Gastroesophageal sphincter (tissue), 4 donors: Measurements from ENCODE around the gene MRPS14. TPM values are rescaled to one million over a fixed set of nuclear protein-coding genes. Genes with fewer than 3 reads are reported as not detected.
"Not testable (repeated sequence)": the region's sequence is repeated elsewhere in the genome, so short reads cannot be mapped to it uniquely, and the experiment has no call there.

Experiments
- ATAC-seq: fragments of 150-250 bp; one replicate; pipeline ENCODE4 v1.9.1; 2016; ENCODE audit warnings: mild to moderate bottlenecking, moderate library complexity
- H3K27ac ChIP-seq, 4 donors: fragments of 200-600 bp; sonication (generic) in 3 of 4; 1 replicate in 3 of 4; 2 replicates in 1 of 4; pipeline ENCODE4 v1.5.1; 2016 to 2019
- H3K27me3 ChIP-seq: fragments of 200-600 bp; sonication (generic); one replicate; pipeline ENCODE4 v1.5.1; 2019
- H3K36me3 ChIP-seq, 2 donors: fragments of 200-600 bp; sonication (generic); one replicate each; pipeline ENCODE4 v1.5.1; 2019; ENCODE audit warnings: control low read depth in 1 of 2
- H3K4me1 ChIP-seq, 3 donors: fragments of 200-600 bp; sonication (generic); 1 replicate in 2 of 3; 2 replicates in 1 of 3; pipeline ENCODE4 v1.5.1; 2016 to 2019; ENCODE audit warnings: control low read depth in 2 of 3
- H3K4me3 ChIP-seq, 2 donors: fragments of 200-600 bp; sonication (generic); one replicate each; pipeline ENCODE4 v1.5.1; 2019; ENCODE audit warnings: mild to moderate bottlenecking in 1 of 2, moderate library complexity in 1 of 2
- H3K9me3 ChIP-seq, 3 donors: fragments of 200-600 bp; sonication (generic); one replicate each; pipeline ENCODE4 v1.5.1; 2017 to 2019; ENCODE audit warnings: control low read depth in 2 of 3
- EP300 ChIP-seq: sonication (generic); formaldehyde crosslinking; IDR thresholded peaks from one replicate; pipeline ENCODE4 v1.6.1; 2017; ENCODE audit warnings: antibody characterized with exemption, mild to moderate bottlenecking
- POLR2A ChIP-seq, 2 donors: fragments of 450-650 bp; IDR thresholded peaks; one replicate each; pipeline ENCODE4 v1.6.1; 2017; ENCODE audit warnings: antibody characterized with exemption in 2 of 2, mild to moderate bottlenecking in 2 of 2, moderate library complexity in 1 of 2
- POLR2AphosphoS5 ChIP-seq: sonication (generic); formaldehyde crosslinking; IDR thresholded peaks from one replicate; pipeline ENCODE4 v1.6.1; 2017; ENCODE audit warnings: antibody characterized with exemption
- WGBS, 2 donors: methylation state at CpG; one replicate each; pipeline ENCODE4 v1.1.5; 2018; ENCODE audit warnings: low coverage in 1 of 2; 5-methylcytosine and 5-hydroxymethylcytosine counted together
- total RNA-seq, 4 donors: library from RNA; depleted of rRNA; stranded (reverse); fragments of >200 nt; gene quantifications; one replicate each; pipeline ENCODE4 v1.1.0, GENCODE V29; 2016
- TF ChIP-seq, protein P1 (sequence below), 4 experiments: fragments of 200-600 bp in 2 of 4; fragments of 450-650 bp in 2 of 4; sonication (generic) in 1 of 4; IDR thresholded peaks; one replicate each; pipeline ENCODE4 v1.5.1; 2017 to 2019; ENCODE audit warnings: antibody characterized with exemption in 4 of 4, mild to moderate bottlenecking in 2 of 4, moderate library complexity in 2 of 4

Gene MRPS14
- total RNA-seq, 4 donors from 2014 or later = 25.7 to 36.6 (median 28.2) TPM

DNA sequence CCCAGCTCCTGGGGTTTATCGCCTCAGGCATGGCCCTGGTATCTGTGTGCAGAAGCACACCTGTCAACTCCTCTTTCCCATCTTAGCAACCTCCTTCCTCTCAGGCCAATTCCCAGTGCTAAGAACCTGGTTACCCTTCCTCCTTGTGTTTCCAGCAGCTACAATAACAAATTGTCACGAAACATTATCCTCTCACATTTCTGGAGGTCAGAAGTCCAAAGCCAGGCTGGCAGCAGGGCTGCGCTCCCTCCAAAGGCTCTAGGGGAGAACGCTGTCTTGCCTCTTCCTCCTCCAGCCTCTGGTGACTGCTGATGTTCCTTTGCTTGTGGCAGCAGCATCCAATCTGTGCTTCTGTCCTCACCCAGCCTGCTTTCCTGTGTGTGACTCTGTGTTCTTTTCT, 10.7 kb upstream of the MRPS14 start:
- ATAC-seq = no peak
- Histone ChIP-seq H3K36me3 (no peaks in the 10 kb centered on the region), H3K9me3 (no peaks in the 10 kb centered on the region), H3K27ac (no peak overlapping the region), H3K4me1 (peaks cover 0 to 5% (median 0%) of the 10 kb centered on the region in 3 donors), H3K27me3 (no peaks in the 10 kb centered on the region), H3K4me3 (no peak overlapping the region)
- WGBS, 2 donors = 73 to 100% methylated on average over 2 to 4 of the region's 4 CpGs
- TF ChIP-seq POLR2A (IDR thresholded peaks at IDR 0.05) (no peak), EP300 (no peak), POLR2AphosphoS5 (no peak)
- TF ChIP-seq, protein P1, sequence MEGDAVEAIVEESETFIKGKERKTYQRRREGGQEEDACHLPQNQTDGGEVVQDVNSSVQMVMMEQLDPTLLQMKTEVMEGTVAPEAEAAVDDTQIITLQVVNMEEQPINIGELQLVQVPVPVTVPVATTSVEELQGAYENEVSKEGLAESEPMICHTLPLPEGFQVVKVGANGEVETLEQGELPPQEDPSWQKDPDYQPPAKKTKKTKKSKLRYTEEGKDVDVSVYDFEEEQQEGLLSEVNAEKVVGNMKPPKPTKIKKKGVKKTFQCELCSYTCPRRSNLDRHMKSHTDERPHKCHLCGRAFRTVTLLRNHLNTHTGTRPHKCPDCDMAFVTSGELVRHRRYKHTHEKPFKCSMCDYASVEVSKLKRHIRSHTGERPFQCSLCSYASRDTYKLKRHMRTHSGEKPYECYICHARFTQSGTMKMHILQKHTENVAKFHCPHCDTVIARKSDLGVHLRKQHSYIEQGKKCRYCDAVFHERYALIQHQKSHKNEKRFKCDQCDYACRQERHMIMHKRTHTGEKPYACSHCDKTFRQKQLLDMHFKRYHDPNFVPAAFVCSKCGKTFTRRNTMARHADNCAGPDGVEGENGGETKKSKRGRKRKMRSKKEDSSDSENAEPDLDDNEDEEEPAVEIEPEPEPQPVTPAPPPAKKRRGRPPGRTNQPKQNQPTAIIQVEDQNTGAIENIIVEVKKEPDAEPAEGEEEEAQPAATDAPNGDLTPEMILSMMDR (IDR thresholded peaks at IDR 0.05) = no peak

DNA sequence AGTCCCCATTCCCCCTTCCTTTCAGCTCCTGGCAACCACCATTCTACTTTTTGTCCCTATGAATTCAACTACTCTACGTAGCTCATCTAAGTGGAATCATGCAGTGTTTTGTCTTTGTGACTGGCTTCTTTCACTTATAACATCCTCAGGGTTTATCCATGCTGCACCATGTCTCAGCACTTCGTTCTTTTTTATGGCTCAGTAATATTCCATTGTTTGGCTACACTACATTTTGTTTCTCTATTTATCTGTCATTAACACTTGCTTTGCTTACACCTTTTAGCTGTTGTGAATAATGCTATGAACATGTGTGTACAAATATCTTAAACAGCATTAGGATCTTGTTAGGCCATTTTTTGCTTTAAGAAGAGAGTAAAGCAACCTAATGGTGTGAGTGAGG, 1.5 kb upstream of the MRPS14 start:
- H3K4me3 ChIP-seq = no peak overlapping the region
- TF ChIP-seq EP300 = no peak
- TF ChIP-seq, protein P1 (IDR thresholded peaks at IDR 0.05) = no peak
- ATAC-seq = no peak
- H3K4me1 ChIP-seq = peaks cover 0 to 28% (median 6%) of the 10 kb centered on the region in 3 donors
- no peaks in the 10 kb centered on the region for H3K27me3 ChIP-seq
- H3K27ac ChIP-seq = no peak overlapping the region
- H3K36me3 ChIP-seq = peaks cover 0 to 8% of the 10 kb centered on the region in 2 donors
- H3K9me3 ChIP-seq = no peaks in the 10 kb centered on the region
- WGBS, 2 donors = 89 to 92% methylated on average over 2 of the region's 2 CpGs

DNA sequence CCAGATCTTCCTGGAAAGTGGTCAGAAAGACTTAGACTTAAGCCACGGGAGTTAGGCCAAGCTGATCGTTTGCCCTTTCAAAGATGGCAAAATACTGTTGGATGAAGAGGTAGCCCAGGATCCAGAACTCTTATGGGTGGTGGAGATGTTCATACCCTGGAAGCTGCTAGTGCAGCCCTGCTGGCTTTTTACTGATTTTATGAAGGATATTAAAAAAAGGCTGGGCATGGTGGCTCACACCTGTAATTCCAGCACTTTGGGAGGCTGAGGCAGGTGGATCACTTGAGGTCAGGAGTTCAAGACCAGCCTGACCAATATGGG, 657 bp upstream of the MRPS14 start:
- ATAC-seq, H3K27me3 ChIP-seq, H3K36me3 ChIP-seq, H3K9me3 ChIP-seq: not testable (repeated sequence)
- WGBS, 2 donors = 90% methylated on average over 2 of the region's 2 CpGs; no CpG with 5 or more reads in 1 of the 2 donors
- H3K4me1 ChIP-seq = peaks cover 0 to 28% (median 6%) of the 10 kb centered on the region in 3 donors
- H3K4me3 ChIP-seq = peak overlapping the region; percentile 91 to 99
- peak overlapping the region; percentile 54 to 86 (median 84) for H3K27ac ChIP-seq

DNA sequence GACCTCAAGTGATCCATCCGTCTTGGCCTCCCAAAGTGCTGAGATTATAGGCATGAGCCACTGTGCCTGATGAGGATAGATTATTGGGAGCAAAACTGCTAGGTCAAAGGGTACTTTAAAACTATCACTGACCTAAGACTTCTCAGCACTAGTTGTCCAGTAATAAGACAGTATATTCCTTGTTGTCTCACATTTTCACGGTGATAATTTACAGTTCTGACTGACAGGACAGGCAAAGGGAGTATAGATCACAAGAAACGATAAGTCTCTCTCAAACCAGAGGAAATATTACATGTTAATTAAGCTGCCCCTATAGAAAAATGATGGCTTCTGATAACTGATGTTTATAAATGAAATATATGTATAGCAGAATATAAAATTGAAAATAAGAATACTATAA, 3.7 kb downstream of the MRPS14 start:
- Histone ChIP-seq H3K36me3 (peaks cover 0 to 50% of the 10 kb centered on the region in 2 donors), H3K4me3 (no peak overlapping the region), H3K4me1 (peaks cover 0 to 28% (median 6%) of the 10 kb centered on the region in 3 donors), H3K27me3 (no peaks in the 10 kb centered on the region), H3K9me3 (no peaks in the 10 kb centered on the region), H3K27ac (no peak overlapping the region)
- TF ChIP-seq, protein P1 (IDR thresholded peaks at IDR 0.05) = no peak
- no peak for TF ChIP-seq EP300
- TF ChIP-seq POLR2A (IDR thresholded peaks at IDR 0.05) = no peak
- TF ChIP-seq POLR2AphosphoS5 = no peak
- ATAC-seq = no peak
- 81 to 82% methylated on average over 2 to 3 of the region's 3 CpGs for WGBS, 2 donors

DNA sequence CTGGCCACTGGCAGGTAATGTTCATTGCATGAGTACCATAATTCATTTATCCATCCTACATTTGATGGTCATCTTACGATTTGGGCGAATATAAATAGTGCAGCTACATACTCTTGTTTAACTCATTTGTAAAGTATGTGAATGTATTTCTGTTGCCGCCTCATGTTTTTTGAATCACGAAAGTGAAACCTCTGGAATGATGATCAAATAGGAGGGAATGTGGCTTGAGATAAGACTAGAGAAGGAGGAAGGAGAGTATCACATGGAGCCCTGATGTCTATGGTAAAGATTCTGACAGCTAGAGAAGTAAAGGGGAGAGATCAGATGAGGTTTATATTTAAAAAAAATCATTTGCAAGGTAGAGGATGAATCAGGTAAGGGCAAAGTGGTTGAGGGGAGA, 8.0 kb downstream of the MRPS14 start:
- peaks cover 8 to 89% of the 10 kb centered on the region in 2 donors for H3K36me3 ChIP-seq

More for the DNA sequence above, 8.0 kb downstream of the MRPS14 start:
- H3K4me3 ChIP-seq = no peak overlapping the region
- WGBS, 2 donors = 73 to 93% methylated on average over 4 of the region's 4 CpGs
- TF ChIP-seq EP300 (no peak), POLR2AphosphoS5 (no peak)
- TF ChIP-seq, protein P1 (IDR thresholded peaks at IDR 0.05) = no peak
- H3K4me1 ChIP-seq = no peaks in the 10 kb centered on the region
- no peaks in the 10 kb centered on the region for H3K27me3 ChIP-seq
- H3K27ac ChIP-seq = no peak overlapping the region
- no peak for ATAC-seq
- no peaks in the 10 kb centered on the region for H3K9me3 ChIP-seq
